ENCODE results near the gene MEAF6. TPM values are rescaled to one million over a fixed set of nuclear protein-coding genes. Genes with fewer than 3 reads are reported as not detected.
"Not testable (repeated sequence)": the region's sequence is repeated elsewhere in the genome, so short reads cannot be mapped to it uniquely, and the experiment has no call there.

MEAF6 gene
- total and polyA plus RNA-seq, 8 donors = 47.7 to 94.7 (median 85.5) TPM

GRCh38 chr1:37544530-37544929, 30.0 kb upstream of the MEAF6 start:
- peaks cover 0 to 94% of the 10 kb centered on the region in 2 donors for H3K36me3 ChIP-seq
- ATAC-seq (no peak), DNase-seq (no peak)

GRCh38 chr1:37540036-37540785, 25.6 kb upstream of the MEAF6 start:
- no peak for TF ChIP-seq CTCF (IDR thresholded peaks at IDR 0.05)
- no peak for ATAC-seq
- H3K4me3 ChIP-seq = no peak overlapping the region
- no peaks in the 10 kb centered on the region for H3K4me1 ChIP-seq
- no peaks in the 10 kb centered on the region for H3K27me3 ChIP-seq
- no peaks in the 10 kb centered on the region for H3K9me3 ChIP-seq
- intact Hi-C loops (cut with DNase I) = no loop called here
- DNase-seq = no peak
- H3K36me3 ChIP-seq = peaks cover 0 to 97% of the 10 kb centered on the region in 2 donors
- no peak overlapping the region for H3K27ac ChIP-seq

More at GRCh38 chr1:37544530-37544929, 30.0 kb upstream of the MEAF6 start:
- TF ChIP-seq CTCF (IDR thresholded peaks at IDR 0.05) = no peak
- no peaks in the 10 kb centered on the region for H3K4me1 ChIP-seq
- H3K4me3 ChIP-seq = no peak overlapping the region
- intact Hi-C loops (cut with DNase I) = no loop called here
- no peaks in the 10 kb centered on the region for H3K27me3 ChIP-seq
- no peaks in the 10 kb centered on the region for H3K9me3 ChIP-seq
- no peak overlapping the region for H3K27ac ChIP-seq

GRCh38 chr1:37539154-37539553, 24.6 kb upstream of the MEAF6 start:
- H3K36me3 ChIP-seq = peaks cover 0 to 87% of the 10 kb centered on the region in 2 donors
- H3K9me3 ChIP-seq; H3K4me1 ChIP-seq; DNase-seq; intact Hi-C loops (cut with DNase I); H3K27ac ChIP-seq; ATAC-seq; H3K4me3 ChIP-seq; H3K27me3 ChIP-seq: not testable (repeated sequence)

GRCh38 chr1:37537378-37537777, 22.8 kb upstream of the MEAF6 start:
- intact Hi-C loops (cut with DNase I) = no loop called here
- Histone ChIP-seq H3K27ac (no peak overlapping the region), H3K4me3 (no peak overlapping the region), H3K4me1 (peaks cover 0 to 9% of the 10 kb centered on the region in 2 donors), H3K36me3 (peaks cover 0 to 70% of the 10 kb centered on the region in 2 donors), H3K9me3 (no peaks in the 10 kb centered on the region), H3K27me3 (no peaks in the 10 kb centered on the region)
- no peak for DNase-seq
- peak; percentile 45 for ATAC-seq
- TF ChIP-seq CTCF (IDR thresholded peaks at IDR 0.05) = no peak

- Histone ChIP-seq H3K9me3 (no peaks in the 10 kb centered on the region), H3K4me1 (peaks cover 0 to 9% of the 10 kb centered on the region in 2 donors), H3K27ac (peak overlapping the region; percentile 61 to 67), H3K36me3 (peaks cover 0 to 34% of the 10 kb centered on the region in 2 donors), H3K27me3 (no peaks in the 10 kb centered on the region), H3K4me3 (no peak overlapping the region)
- DNase-seq (no peak), ATAC-seq (no peak)
- TF ChIP-seq CTCF (IDR thresholded peaks at IDR 0.05) = no peak
- intact Hi-C loops (cut with DNase I) = no loop called here
These were observed 18.9 kb upstream of the MEAF6 start for GRCh38 chr1:37533317-37534093.

GRCh38 chr1:37532418-37533156, 18.0 kb upstream of the MEAF6 start:
- intact Hi-C loops (cut with DNase I); DNase-seq; H3K4me1 ChIP-seq; H3K9me3 ChIP-seq; H3K4me3 ChIP-seq; H3K27me3 ChIP-seq; H3K27ac ChIP-seq; ATAC-seq: not testable (repeated sequence)
- peaks cover 0 to 25% of the 10 kb centered on the region in 2 donors for H3K36me3 ChIP-seq

GRCh38 chr1:37529888-37530287, 15.3 kb upstream of the MEAF6 start:
- intact Hi-C loops (cut with DNase I); H3K4me1 ChIP-seq; H3K9me3 ChIP-seq; H3K27me3 ChIP-seq; H3K4me3 ChIP-seq; H3K36me3 ChIP-seq; DNase-seq; ATAC-seq; H3K27ac ChIP-seq: not testable (repeated sequence)

All from left lung (tissue), 10 donors.